ENCODE data around the gene PHF21A.

DNA sequence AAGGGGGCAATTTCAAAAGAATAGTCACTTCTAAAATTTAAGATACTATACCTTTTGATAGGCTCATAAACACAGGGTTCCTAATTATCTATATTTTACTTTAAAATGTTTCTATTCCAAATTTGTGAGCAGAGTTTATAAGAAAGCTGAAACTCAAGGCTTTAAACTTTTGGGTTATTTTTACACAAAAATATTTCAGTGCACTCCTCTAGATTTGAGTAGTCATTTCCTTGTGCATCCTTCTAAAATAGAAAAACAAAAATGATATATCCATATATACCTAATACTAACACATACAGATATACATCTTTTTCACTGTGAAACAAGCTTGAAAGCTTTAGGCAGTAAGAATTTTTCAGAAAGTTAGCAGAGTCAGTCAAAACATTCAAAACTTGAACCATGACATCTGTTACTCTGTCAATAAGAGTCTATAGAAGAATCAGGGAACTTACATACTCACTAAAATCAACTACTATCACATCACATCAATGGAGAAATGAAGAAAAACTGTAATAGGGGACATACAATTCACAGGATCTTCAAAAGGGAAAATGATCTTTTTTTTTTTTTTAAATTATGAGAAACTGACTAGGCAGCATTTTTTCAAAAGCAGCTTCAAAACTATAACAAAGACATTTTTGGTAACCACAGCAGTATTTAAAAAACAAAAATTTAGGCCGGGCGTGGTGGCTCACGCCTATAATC is 5.1 kb downstream of the PHF21A start:
- TF ChIP-seq, protein P1, sequence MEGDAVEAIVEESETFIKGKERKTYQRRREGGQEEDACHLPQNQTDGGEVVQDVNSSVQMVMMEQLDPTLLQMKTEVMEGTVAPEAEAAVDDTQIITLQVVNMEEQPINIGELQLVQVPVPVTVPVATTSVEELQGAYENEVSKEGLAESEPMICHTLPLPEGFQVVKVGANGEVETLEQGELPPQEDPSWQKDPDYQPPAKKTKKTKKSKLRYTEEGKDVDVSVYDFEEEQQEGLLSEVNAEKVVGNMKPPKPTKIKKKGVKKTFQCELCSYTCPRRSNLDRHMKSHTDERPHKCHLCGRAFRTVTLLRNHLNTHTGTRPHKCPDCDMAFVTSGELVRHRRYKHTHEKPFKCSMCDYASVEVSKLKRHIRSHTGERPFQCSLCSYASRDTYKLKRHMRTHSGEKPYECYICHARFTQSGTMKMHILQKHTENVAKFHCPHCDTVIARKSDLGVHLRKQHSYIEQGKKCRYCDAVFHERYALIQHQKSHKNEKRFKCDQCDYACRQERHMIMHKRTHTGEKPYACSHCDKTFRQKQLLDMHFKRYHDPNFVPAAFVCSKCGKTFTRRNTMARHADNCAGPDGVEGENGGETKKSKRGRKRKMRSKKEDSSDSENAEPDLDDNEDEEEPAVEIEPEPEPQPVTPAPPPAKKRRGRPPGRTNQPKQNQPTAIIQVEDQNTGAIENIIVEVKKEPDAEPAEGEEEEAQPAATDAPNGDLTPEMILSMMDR (IDR thresholded peaks at IDR 0.05; ENCODE audit: borderline replicate concordance, extremely low read depth, low read length, poor library complexity, severe bottlenecking) = no peak
- TF ChIP-seq EZH2 (IDR thresholded peaks at IDR 0.05; ENCODE audit: borderline replicate concordance, low read depth, low read length, severe bottlenecking) = no peak

All from DND-41 (cell line).